Activated T-cell treated with anti-CD3 and anti-CD28 coated beads for 1 hour (primary cell): ENCODE data around the gene COX14.
"Not testable (repeated sequence)": the region's sequence is repeated elsewhere in the genome, so short reads cannot be mapped to it uniquely, and the experiment has no call there.

ENCODE experiments used
- DNase-seq: peaks from one replicate; pipeline ENCODE4 v3.0.0-alpha.2; 2020; ENCODE audit warnings: low read depth

The COX14 gene

DNA sequence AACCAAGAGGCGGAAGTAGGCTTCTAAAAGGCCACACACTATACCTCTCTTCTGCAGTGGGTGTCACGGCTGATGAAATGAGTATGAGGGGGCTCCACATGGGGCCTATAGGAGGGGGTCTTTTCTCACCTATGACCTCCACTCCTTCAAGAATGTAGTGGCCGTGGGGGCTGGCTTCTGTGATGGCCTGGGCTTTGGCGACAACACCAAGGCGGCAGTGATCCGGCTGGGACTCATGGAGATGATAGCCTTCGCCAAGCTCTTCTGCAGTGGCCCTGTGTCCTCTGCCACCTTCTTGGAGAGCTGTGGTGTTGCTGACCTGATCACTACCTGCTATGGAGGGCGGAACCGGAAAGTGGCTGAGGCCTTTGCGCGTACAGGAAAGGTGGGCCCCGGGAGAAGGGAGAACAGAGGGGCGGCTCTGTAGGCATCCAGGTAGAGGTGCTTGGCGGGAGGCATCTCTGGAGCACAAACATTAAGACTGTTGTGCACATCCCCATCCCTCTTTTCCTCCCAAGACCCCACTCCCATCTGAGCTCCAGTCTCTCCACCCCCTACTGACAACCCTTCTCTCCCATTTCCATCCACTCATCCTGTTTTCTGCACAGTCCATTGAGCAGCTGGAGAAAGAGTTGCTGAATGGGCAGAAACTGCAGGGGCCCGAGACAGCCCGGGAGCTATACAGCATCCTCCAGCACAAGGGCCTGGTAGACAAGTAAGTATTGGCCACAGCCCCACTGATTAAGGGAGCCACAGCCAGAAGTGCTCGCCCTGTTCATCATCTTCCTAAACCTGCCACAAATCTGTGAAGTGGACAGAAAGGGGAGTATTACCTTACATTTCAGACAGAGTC is 4.4 kb upstream of the COX14 start:
- no peak for DNase-seq

- DNase-seq, result no peak
Measured at GRCh38 chr12:50109319-50109718, 2.7 kb upstream of the COX14 start.

- no peak for DNase-seq
Measured at GRCh38 chr12:50110127-50110761, 1.8 kb upstream of the COX14 start.

- no peak for DNase-seq
Measured at GRCh38 chr12:50110762-50111351, 1.2 kb upstream of the COX14 start.

DNA sequence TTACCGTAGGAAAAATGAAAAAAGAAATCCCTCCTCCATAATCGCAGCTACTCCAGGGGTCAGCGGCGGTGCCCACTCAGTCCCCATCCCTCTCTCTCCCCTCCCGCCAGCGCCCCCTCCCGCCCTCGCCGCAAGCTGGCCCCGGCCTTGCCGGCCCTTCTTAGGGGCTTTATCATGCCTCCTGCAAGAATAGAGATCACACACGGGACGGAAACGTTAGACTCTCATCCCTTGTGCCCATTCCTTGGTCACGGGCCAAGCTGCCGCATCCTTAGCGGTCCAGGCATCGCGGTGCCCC is 692 bp upstream of the COX14 start:
- DNase-seq, result no peak

DNA sequence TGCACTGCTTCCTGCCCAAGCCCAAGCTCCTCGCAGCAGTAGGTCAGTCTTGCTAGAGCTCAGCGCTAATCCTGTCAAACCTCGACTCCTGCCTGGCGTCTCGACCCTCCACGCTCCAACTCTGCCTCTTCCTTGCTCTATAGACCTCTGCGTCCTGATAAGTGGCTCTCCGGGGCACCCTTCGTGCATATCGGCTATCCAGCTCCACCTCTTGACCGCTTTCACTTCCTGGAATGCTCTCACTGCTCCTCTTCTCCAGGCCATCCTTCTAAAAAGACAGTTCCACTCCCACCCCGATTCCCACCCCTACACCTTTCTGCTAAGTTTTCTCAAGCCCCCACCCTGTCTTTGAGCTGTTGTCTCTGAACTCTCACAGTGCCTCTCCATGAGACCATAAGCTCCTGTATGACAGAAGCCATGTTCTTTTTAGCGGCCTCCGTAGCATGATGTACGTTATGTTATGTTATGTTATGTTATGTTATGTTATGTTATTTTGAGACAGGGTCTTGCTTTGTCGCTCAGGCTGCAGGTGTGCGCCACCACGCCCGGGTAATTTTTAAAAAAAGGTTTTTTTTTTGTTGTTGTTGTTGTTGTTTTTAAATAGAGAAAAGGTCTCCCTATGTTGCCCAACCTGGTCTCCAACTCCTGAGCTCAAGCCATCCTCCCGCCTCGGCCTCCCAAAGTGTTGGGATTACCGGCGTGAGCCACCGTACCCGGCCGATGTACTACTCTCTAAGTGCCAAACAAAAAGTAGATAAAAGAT is 601 bp downstream of the COX14 start:
- no peak for DNase-seq

DNA sequence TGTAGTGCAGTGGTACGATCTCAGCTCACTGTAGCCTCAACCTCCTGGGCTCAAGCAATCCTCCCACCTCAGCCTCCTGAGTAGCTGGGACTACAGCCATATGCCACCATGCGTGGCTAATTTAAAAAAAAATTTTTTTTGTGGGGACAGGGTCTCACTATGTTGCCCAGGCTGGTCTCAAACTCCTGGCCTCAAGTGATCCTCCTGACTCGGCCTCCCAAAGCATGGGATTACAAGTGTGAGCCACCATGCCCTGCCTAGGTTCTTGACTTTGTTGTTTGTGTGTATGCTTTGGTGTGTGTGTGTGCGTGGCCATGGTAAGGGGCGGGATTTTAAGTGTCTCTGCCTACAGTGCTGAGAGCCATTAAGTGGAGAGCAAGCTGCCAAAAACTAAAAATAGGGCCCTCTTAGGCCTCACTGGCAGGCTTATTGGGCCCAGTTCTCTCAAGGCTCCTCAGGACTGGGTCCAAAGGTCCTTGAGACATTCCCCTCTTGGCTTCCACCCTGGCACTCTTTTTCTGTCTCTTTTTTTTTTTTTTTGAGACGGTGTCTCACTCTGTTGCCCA is 5.1 kb downstream of the COX14 start:
- no peak for DNase-seq

- DNase-seq, result no peak
Measured at GRCh38 chr12:50119387-50119786, 7.4 kb downstream of the COX14 start.

- no peak for DNase-seq
Measured at GRCh38 chr12:50120521-50120920, 8.5 kb downstream of the COX14 start.

- DNase-seq, result no peak
Measured at GRCh38 chr12:50120953-50121352, 8.9 kb downstream of the COX14 start.

DNA sequence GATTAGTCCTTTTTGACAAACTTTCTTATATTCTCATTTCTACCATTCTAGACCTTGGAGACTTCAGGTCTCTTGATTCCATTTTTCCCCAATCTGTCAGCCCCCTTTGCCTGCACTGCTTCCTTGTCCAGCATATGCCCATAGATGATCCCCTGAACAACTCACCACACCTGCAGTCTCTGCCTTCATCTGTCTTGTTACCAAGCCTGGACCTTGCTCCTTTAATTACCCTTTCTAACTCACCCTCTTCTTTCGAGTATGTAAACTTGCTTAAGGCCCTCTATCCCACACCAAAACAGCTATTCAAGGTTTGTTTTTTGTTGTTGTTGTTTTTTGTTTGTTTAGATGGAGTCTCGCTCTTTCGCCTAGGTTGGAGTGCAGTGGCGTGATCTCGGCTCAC is 9.6 kb downstream of the COX14 start:
- no peak for DNase-seq

DNA sequence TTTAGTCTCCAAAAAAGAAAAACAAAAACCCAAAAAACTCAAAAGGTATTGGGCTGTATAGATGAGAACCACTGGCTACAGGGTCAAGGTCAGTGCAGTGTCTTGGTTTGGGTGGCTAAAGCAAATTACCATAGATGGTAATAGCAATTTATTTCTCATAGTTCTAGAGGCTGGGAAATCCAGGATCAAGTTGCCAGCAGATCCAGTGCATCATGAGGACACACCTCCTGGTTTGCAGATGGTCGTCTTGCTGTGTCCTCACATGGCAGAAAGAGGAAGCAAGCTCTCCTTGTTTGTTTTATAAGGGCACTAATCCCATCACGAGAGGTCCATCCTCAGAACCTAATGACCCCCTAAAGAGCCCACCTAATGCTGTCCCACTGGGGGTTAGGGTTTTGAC is 11.2 kb downstream of the COX14 start:
- no peak for DNase-seq

- DNase-seq, result no peak
Measured at GRCh38 chr12:50127546-50127945, 15.5 kb downstream of the COX14 start.

- no peak for DNase-seq
Measured at GRCh38 chr12:50129290-50129689, 17.3 kb downstream of the COX14 start.

DNA sequence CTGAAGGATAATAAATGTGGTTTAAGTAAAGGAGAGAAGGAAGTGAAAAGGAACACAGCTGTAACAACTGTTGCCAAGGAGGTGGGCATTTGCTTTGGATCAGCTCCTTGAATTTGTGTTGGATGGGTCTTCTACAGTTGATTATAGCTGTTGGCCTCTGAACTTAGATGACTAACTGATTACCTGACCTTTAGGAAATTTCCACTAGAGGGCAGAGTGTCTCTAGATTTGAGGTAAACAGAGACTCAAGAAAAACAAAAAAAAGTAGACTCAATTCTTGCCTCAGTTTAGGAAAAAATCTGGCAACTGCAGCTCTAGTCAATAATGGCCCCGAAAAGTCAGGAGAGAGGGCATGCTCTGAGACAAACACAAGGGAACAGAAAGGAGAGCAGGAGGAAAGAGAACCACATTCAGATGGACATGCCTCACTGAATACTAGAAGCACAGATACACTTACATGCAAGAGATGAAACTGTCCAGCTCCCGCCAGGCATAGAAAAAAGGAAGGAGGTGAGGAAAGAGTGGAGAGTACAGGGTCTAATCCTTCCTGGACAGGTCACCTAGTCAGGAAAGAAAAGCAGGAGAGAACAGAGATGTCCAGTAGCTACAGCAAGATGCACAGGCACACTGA is 20.6 kb downstream of the COX14 start:
- no peak for DNase-seq

DNA sequence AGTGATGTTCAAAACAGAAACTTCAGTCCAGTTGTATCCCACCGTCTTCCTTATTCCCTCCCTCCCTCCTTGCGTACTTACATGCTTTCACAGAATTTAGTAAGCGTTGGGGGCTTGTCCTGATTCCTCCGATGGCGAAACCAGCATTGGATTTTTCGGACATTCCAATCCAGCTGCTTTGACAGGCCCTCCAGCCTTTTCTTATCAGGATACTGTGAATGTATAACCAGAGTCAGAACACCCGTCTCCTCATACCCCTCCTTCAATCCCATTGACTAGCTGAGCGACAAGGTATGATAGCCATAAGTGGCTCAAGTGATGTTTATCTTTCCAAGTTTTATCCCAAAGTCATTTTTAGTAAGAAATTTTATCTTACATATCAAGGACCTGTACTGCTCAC is 31.0 kb downstream of the COX14 start:
- DNase-seq, result no peak

- no peak for DNase-seq
Measured at GRCh38 chr12:50145439-50145838, 33.4 kb downstream of the COX14 start.

- no peak for DNase-seq
Measured at GRCh38 chr12:50147281-50147680, 35.2 kb downstream of the COX14 start.

GRCh38 chr12:50148011-50148410 is 36.0 kb downstream of the COX14 start:
- DNase-seq, result not testable (repeated sequence)

GRCh38 chr12:50149311-50149710 is 37.3 kb downstream of the COX14 start:
- no peak for DNase-seq

GRCh38 chr12:50151047-50151687 is 39.1 kb downstream of the COX14 start:
- DNase-seq, result no peak
